Mucosa of descending colon (tissue), 3 donors: Measurements from ENCODE around the gene IL23R. TPM values are rescaled to one million over a fixed set of nuclear protein-coding genes. Genes with fewer than 3 reads are reported as not detected.
"Not testable (repeated sequence)": the region's sequence is repeated elsewhere in the genome, so short reads cannot be mapped to it uniquely, and the experiment has no call there.

Experiments
- ATAC-seq: fragments of 200-7000 bp; cut with Tn5 transposase; one replicate; pipeline ENCODE4 v1.9.1; 2020; ENCODE audit warnings: mild to moderate bottlenecking, moderate library complexity
- DNase-seq, 3 donors: peaks; one replicate each; pipeline ENCODE4 v3.0.0-alpha.2; 2020
- H3K36me3 ChIP-seq: fragments of 200-600 bp; one replicate; pipeline ENCODE4 v1.8.0; 2021; ENCODE audit warnings: low read depth, mild to moderate bottlenecking
- H3K4me1 ChIP-seq: fragments of 200-600 bp; one replicate; pipeline ENCODE4 v1.8.0; 2021; ENCODE audit warnings: low read depth, mild to moderate bottlenecking
- H3K4me3 ChIP-seq: fragments of 200-600 bp; one replicate; pipeline ENCODE4 v1.8.0; 2021; ENCODE audit warnings: mild to moderate bottlenecking
- H3K9me3 ChIP-seq: fragments of 200-600 bp; one replicate; pipeline ENCODE4 v1.8.0; 2021; ENCODE audit warnings: mild to moderate bottlenecking
- intact Hi-C, 2 donors: fragments of 100-400 bp; cut with DNase I in 1 of 2; cut with micrococcal nuclease in 1 of 2; formaldehyde crosslinking; loops; one replicate each; pipeline versions ENCODE4 v1.11.0 to v1.11.1; 2022; cut with DNase I, micrococcal nuclease
- total RNA-seq, 3 donors: library from RNA; stranded (reverse); fragmentation: NEBNext Ultra II Directional in 2 of 3; extraction: Animal tissue kit (Norgen Biotek cat#: 25700) in 2 of 3; gene quantifications; one replicate each; pipeline versions ENCODE4 v1.2.1 to v1.2.4, GENCODE V29; 2021 to 2023
- TF ChIP-seq, protein P1 (sequence below): fragments of 200-600 bp; IDR thresholded peaks from one replicate; pipeline ENCODE4 v1.8.0; 2022; ENCODE audit warnings: antibody characterized with exemption, mild to moderate bottlenecking
- donor health status: DM: no; HTN: no; CAD: no; lungs with moderate emphysema.
- donor health status: DM: no; HTN: no; CAD: no.
- donor health status: DM: no; HTN: yes; CAD: no.

The IL23R gene
- total RNA-seq, 3 donors from 2014 or later, result 1.1 to 3.4 (median 2.5) TPM

GRCh38 chr1:67194209-67194863 lies 28.1 kb downstream of the IL23R start:
- intact Hi-C loops, result no loop called here
- DNase-seq (no peak), ATAC-seq (peak; percentile 34)
- Histone ChIP-seq H3K9me3 (no peaks in the 10 kb centered on the region), H3K36me3 (no peaks in the 10 kb centered on the region), H3K4me3 (no peak overlapping the region), H3K4me1 (no peaks in the 10 kb centered on the region)
- TF ChIP-seq, protein P1, sequence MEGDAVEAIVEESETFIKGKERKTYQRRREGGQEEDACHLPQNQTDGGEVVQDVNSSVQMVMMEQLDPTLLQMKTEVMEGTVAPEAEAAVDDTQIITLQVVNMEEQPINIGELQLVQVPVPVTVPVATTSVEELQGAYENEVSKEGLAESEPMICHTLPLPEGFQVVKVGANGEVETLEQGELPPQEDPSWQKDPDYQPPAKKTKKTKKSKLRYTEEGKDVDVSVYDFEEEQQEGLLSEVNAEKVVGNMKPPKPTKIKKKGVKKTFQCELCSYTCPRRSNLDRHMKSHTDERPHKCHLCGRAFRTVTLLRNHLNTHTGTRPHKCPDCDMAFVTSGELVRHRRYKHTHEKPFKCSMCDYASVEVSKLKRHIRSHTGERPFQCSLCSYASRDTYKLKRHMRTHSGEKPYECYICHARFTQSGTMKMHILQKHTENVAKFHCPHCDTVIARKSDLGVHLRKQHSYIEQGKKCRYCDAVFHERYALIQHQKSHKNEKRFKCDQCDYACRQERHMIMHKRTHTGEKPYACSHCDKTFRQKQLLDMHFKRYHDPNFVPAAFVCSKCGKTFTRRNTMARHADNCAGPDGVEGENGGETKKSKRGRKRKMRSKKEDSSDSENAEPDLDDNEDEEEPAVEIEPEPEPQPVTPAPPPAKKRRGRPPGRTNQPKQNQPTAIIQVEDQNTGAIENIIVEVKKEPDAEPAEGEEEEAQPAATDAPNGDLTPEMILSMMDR, result no peak

GRCh38 chr1:67200755-67201154 lies 34.5 kb downstream of the IL23R start:
- Histone ChIP-seq H3K36me3 (no peaks in the 10 kb centered on the region), H3K4me1 (no peaks in the 10 kb centered on the region), H3K9me3 (no peaks in the 10 kb centered on the region), H3K4me3 (no peak overlapping the region)
- ATAC-seq (no peak), DNase-seq (no peak)
- TF ChIP-seq, protein P1, result no peak
- intact Hi-C loops, result no loop called here

DNA sequence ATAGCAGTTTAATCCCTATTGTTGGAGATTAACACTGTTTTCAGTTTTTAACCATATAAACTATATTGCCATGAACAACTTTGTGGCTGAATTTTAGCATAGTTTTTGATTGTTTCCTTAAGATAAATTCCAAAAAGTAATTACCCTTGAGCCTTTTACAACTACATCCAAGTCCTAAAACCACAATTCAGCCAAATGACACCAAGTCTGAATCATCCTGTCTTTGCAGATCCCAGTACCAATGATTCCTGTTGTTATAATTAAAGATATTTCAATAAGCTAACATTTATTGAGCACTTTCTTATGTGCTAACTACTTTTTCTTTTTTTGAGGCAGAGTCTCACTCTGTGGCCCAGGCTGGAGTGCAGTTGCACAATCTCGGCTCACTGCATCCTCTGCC lies 35.6 kb downstream of the IL23R start:
- TF ChIP-seq, protein P1, result no peak
- Histone ChIP-seq H3K36me3 (no peaks in the 10 kb centered on the region), H3K9me3 (no peaks in the 10 kb centered on the region), H3K4me3 (no peak overlapping the region), H3K4me1 (no peaks in the 10 kb centered on the region)
- ATAC-seq (no peak), DNase-seq (no peak)
- intact Hi-C loops, result no loop called here

GRCh38 chr1:67204298-67204980 lies 38.2 kb downstream of the IL23R start:
- TF ChIP-seq, protein P1, result no peak

GRCh38 chr1:67207398-67207797 lies 41.1 kb downstream of the IL23R start:
- H3K4me3 ChIP-seq, H3K36me3 ChIP-seq, H3K4me1 ChIP-seq, ATAC-seq, intact Hi-C loops, DNase-seq, H3K9me3 ChIP-seq: not testable (repeated sequence)

More at GRCh38 chr1:67204298-67204980, 38.2 kb downstream of the IL23R start:
- Histone ChIP-seq H3K36me3 (no peaks in the 10 kb centered on the region), H3K4me3 (no peak overlapping the region), H3K9me3 (no peaks in the 10 kb centered on the region), H3K4me1 (no peaks in the 10 kb centered on the region)
- intact Hi-C loops, result no loop called here
- DNase-seq (no peak), ATAC-seq (no peak)

GRCh38 chr1:67208217-67208616 lies 42.0 kb downstream of the IL23R start:
- intact Hi-C loops, result no loop called here
- DNase-seq (no peak), ATAC-seq (no peak)
- Histone ChIP-seq H3K4me3 (no peak overlapping the region), H3K4me1 (no peaks in the 10 kb centered on the region), H3K36me3 (no peaks in the 10 kb centered on the region), H3K9me3 (no peaks in the 10 kb centered on the region)
- TF ChIP-seq, protein P1, result no peak
